Glutamatergic neuron (in vitro differentiated cells): ENCODE measurements around the gene TBX4. TPM values are rescaled to one million over a fixed set of nuclear protein-coding genes. Genes with fewer than 3 reads are reported as not detected.

Experiments used
- DNase-seq: peaks from one replicate; pipeline ENCODE4 v3.0.0; 2022
- H3K27ac Mint-ChIP-seq: one replicate; pipeline ENCODE4 v1.8.0; 2020; ENCODE audit warnings: mild to moderate bottlenecking, mixed read lengths, inconsistent platforms; ENCODE audit not compliant: unreplicated experiment
- H3K27me3 Mint-ChIP-seq: one replicate; pipeline ENCODE4 v1.8.0; 2020; ENCODE audit warnings: mild to moderate bottlenecking, moderate library complexity, mixed read lengths, inconsistent platforms; ENCODE audit not compliant: unreplicated experiment
- H3K36me3 Mint-ChIP-seq: one replicate; pipeline ENCODE4 v1.8.0; 2020; ENCODE audit warnings: mild to moderate bottlenecking, mixed read lengths, inconsistent platforms; ENCODE audit not compliant: unreplicated experiment
- H3K4me1 Mint-ChIP-seq: one replicate; pipeline ENCODE4 v1.8.0; 2020; ENCODE audit warnings: mild to moderate bottlenecking, low read depth, mixed read lengths, inconsistent platforms; ENCODE audit not compliant: unreplicated experiment
- H3K4me3 Mint-ChIP-seq: one replicate; pipeline ENCODE4 v1.8.0; 2020; ENCODE audit warnings: mild to moderate bottlenecking, mixed read lengths, inconsistent platforms; ENCODE audit not compliant: unreplicated experiment
- H3K9me3 Mint-ChIP-seq: one replicate; pipeline ENCODE4 v1.8.0; 2020; ENCODE audit warnings: mild to moderate bottlenecking, moderate library complexity, mixed read lengths, inconsistent platforms; ENCODE audit not compliant: unreplicated experiment
- CTCF ChIP-seq: fragments of 200-600 bp; sonication (generic); IDR thresholded peaks from one replicate; pipeline ENCODE4 v1.5.0; 2021; ENCODE audit not compliant: partially characterized antibody, unreplicated experiment
- total RNA-seq: library from RNA; stranded (reverse); fragmentation: NEBNext Ultra II Directional; extraction: Animal tissue kit (Norgen Biotek cat#: 25700); gene quantifications from one replicate; pipeline ENCODE4 v1.2.1, GENCODE V29; 2021; ENCODE audit not compliant: unreplicated experiment

TBX4 gene
- total RNA-seq, 1 donor from 2014 or later = not detected

- Mint-ChIP-seq H3K9me3 (no peaks in the 10 kb centered on the region), H3K27me3 (no peaks in the 10 kb centered on the region), H3K4me1 (no peaks in the 10 kb centered on the region), H3K36me3 (no peaks in the 10 kb centered on the region), H3K4me3 (no peak overlapping the region), H3K27ac (no peak overlapping the region)
- no peak for DNase-seq
- no peak for TF ChIP-seq CTCF
Measured at GRCh38 chr17:61534414-61534813, 82.2 kb downstream of the TBX4 start.

Other genes with a start within 250 kb of the TBX4 start
- gene TBX2, start 52.6 kb upstream of the TBX4 start, total RNA-seq = 5.4 TPM
- gene NACA2, start 138.8 kb downstream of the TBX4 start, total RNA-seq = not detected